PFSK-1 (cell line): ENCODE results near the gene THAP10.

Experiments used
- FOXP2 ChIP-seq: optimal IDR thresholded peaks from 2 replicates; pipeline ENCODE3; 2011; ENCODE audit warnings: borderline replicate concordance, control low read depth, inconsistent platforms; ENCODE audit not compliant: insufficient read depth; ENCODE audit errors: extremely low read length, extremely low read depth
- POLR2AphosphoS5 ChIP-seq: IDR thresholded peaks from 2 replicates; pipeline ENCODE4 v1.6.1; 2012; ENCODE audit warnings: low read depth, mild to moderate bottlenecking, control low read depth, low read length, moderate library complexity
- REST ChIP-seq, 2 experiments: IDR thresholded peaks; 2 replicates each; pipeline versions ENCODE4 v1.6.1 to v1.8.0; 2011 to 2012; ENCODE audit warnings: low read depth in 2 of 2, low read length in 2 of 2, control low read depth in 1 of 2, inconsistent platforms in 1 of 2, mild to moderate bottlenecking in 1 of 2, moderate library complexity in 1 of 2; ENCODE audit not compliant: insufficient read depth in 1 of 2
- SIN3A ChIP-seq: IDR thresholded peaks from 2 replicates; pipeline ENCODE4 v1.6.1; 2012; ENCODE audit warnings: mild to moderate bottlenecking, low read length, moderate library complexity, borderline replicate concordance; ENCODE audit not compliant: insufficient read depth
- TAF1 ChIP-seq: IDR thresholded peaks from 2 replicates; pipeline ENCODE4 v1.6.1; 2012; ENCODE audit warnings: low read length, control low read depth, borderline replicate concordance; ENCODE audit not compliant: insufficient read depth

Gene THAP10

GRCh38 chr15:70875001-70875782 is 17.0 kb downstream of the THAP10 start:
- TF ChIP-seq FOXP2 (no peak), POLR2AphosphoS5 (no peak), TAF1 (no peak), REST (IDR thresholded peaks at IDR 0.05; ENCODE audit: insufficient read depth in 1 of 2, low read depth in 2 of 2, low read length in 2 of 2) (no peak), SIN3A (no peak)

- TF ChIP-seq TAF1 (no peak), FOXP2 (no peak), REST (IDR thresholded peaks at IDR 0.05; ENCODE audit: insufficient read depth in 1 of 2, low read depth in 2 of 2, low read length in 2 of 2) (no peak), POLR2AphosphoS5 (no peak), SIN3A (no peak)
Observed at GRCh38 chr15:70873232-70874054, 18.8 kb downstream of the THAP10 start.

DNA sequence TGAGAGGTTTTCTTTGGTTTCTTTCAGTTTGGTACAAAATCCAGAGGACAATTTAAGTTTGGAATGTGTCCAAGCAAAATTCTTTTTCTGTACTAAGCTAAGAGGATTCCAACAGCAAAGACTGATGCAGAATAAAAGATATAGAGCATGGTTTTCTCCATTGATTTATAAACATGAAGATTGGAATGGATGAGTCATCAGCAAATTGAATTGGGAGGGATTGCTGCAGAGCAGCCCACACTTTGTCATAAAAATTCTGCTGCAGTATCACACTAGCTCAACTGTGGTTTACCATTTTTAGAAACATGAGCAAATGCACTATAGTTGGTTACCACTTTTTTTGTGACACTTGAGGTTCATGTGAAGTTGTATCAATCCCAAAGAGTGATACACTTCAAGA is 22.2 kb downstream of the THAP10 start:
- TF ChIP-seq REST (IDR thresholded peaks at IDR 0.05; ENCODE audit: insufficient read depth in 1 of 2, low read depth in 2 of 2, low read length in 2 of 2) (no peak), POLR2AphosphoS5 (no peak), TAF1 (no peak), SIN3A (no peak)

DNA sequence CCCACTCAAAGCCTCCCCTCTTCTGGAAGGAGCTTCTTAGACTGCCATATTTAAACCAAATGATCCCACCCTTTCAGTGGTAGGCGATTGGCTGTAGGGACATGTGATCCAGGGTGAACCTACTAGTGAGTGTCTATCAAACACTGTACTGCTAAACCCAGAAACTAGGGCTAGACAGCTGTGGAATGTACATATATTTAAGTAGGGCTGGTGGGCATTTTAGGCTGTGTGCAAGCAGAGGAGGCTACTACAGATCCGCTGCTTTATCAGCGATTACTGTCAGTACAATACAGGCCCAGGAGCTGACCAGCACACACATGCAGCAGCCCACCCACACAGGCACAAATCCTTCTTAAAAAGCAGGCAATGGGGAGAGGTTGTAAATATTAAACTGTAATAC is 22.9 kb downstream of the THAP10 start:
- TF ChIP-seq FOXP2 (no peak), POLR2AphosphoS5 (no peak), REST (IDR thresholded peaks at IDR 0.05; ENCODE audit: insufficient read depth in 1 of 2, low read depth in 2 of 2, low read length in 2 of 2) (peak in 1 of 2 experiments; percentile 41; a peak in 1 of 4 replicates), SIN3A (no peak)
